HG02885 (cell line): ENCODE data around the gene ITGB4.

Experiments
- ATAC-seq: cut with Tn5 transposase; IDR thresholded peaks from one replicate; pipeline ENCODE4 v1.9.1; 2021; ENCODE audit warnings: mild to moderate bottlenecking; ENCODE audit not compliant: unreplicated experiment, poor library complexity

The ITGB4 gene

DNA sequence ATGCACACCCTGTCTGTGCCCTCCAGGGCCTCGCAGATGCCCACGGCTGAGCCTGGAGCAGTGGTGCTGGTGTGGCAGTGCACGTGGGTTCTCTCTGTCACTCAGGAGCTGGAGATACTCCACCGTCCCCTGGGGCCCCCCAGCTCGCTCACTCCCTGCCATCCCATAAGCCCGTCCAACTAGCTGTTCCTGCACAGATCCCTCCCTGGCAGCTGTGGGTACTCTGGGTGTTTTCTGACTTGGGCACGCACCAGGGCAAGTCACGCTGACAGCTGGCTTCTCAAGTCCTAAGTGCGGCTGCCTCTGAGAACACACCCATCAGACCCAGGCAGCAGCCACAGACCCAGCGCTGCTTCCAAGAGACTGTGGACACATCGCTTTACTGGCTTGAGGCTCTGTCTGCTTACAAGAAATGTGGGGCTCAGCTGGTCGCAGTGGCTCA is 25.4 kb upstream of the ITGB4 start:
- no peak for ATAC-seq

DNA sequence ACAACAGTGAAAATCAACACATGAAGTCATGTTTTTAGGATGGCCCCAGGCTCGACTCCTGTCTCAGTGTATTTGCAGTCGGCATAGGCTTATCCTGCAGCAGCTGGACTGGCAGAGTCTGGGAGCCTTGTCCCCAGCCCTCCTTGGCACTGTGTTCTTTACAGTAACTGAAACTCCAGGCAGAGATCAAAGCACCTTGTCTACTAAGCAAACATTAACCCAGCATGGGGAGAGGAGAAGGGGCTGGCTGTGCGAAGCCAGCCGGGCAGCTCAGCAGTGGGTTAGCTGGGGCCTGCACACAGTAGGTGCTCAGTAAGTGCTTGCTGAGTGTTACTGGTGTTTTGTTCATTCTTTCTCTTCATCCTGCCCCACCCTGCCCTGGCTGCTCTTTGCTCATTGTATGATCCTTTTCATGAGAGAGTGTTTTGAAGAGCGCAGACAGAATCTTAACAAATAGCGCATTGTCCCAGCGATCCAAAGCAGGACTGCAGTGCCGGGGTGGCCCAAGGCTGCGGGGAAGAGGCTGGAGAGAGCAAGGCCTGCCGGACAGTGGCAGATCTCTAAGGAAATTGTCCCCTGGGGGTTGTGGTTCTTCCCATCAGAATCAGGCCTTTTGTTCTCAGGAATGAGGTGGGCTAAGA is 23.5 kb upstream of the ITGB4 start:
- ATAC-seq = no peak

DNA sequence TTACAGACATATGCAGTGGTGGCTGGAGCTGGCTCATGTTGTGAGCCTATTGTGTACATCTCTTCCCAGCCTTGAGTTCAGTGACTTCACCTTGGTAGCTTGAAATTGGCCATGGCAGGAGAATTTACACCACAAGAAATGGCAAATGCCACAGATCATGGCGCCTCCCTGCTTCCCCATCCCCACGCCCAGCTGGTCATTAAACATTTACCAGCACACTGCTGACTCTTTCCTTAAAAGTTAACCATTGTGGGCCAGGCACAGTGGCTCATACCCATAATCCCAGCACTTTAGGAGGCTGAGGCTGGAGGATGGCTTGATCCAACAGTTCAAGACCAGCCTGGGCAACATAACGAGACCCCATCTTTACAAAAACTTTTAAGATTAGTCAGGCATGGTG is 22.6 kb upstream of the ITGB4 start:
- no peak for ATAC-seq

DNA sequence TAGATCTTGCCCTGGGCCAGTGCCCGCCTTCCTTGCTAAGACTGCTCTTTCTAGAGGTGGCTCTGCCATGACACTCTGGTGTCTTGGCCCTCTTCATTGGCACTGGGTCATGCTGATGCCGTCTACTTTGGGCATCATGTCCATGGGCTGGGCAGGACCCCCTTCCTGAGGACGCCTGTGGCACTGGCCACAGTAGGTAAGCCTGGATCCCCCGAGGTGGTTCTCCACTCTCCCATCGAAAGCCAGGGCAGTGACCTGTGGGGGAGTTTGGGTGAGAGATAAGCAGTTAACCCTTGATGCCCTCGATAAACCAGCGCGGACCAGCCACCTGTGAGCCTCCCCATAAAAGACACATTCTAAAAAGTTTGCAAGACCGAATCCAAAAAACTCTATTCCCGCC is 20.0 kb upstream of the ITGB4 start:
- no peak for ATAC-seq

DNA sequence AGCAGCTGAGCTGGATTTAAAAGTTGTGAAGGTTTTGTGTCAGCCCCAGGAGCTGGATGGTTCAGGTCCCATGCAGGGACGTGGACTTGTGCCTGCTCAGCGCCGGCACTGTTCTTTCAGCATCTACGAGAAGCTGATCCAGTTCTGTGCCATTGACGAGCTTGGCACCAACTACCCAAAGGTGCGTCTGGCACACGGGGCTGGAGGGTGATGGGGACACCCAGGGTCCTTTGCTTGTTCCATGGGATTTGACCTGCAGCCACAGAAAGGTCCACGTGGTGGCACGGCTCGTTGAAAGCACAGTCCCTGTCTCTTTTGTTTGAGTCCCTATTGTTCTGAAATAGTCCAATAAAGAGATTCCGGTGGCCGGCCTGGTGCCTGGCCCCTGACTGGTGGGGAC is 18.1 kb upstream of the ITGB4 start:
- ATAC-seq = no peak

DNA sequence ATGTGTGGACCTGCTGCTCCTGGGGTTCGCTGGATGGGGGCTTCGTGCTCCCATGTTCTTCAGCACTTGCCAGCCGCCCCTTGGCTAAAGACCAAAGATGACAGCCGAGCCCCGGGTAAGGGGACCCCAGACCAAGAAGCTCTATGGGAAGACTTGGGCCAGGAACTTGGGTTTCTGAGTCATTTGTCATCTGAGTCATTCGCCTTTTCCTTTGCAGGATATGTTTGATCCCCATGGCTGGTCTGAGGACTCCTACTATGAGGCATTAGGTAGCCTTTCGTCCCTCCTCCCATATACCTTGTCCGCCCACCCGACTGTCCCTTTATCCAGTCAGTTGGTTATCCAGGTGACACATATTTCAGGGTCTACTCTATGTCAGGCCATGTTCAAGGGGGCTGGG is 17.7 kb upstream of the ITGB4 start:
- no peak for ATAC-seq

DNA sequence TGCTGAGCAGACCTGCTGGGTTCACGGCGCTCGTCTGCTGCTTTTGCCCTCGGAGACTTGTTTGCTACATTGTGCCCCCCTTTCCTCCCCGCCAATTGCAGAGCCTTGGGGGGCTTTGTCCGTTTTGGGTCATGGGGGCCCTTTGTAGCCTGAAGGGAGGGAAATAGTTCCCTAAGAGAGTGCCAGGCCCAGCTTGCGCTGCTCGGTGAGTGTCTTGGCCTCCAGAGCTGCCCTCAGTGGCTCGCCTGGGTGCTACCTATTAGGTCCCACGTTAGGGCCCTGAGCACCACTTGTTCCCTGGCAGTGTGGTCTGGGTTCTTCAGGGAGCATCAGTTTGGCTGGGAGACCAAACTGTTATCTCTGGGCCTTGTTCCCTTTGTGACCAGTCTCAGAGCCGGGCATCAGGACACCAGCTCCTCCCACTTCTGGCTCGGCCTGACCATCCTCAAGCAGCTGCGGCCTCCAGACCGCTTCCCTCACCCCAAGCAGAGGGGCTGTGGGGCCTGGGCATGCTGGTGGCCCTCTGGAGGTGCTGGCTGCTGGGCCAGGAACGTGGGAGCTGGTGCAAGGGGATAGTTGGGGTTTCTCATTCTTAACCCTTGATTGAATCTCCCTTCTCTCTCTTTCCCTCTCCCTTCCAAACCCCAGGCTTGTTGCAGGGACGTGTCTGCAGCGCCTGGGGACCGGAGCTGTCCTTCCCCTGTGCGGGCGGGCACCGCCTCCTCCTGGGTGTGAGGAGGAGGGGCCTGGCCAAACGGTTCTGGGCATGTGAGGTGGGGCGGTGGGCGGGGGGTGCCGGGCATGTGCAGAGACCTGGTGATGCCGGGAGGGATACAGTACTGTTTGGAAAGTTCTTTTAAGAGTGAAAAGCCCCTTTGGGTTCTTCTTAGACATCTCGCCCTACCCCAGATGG is 16.0 kb upstream of the ITGB4 start:
- ATAC-seq = no peak

DNA sequence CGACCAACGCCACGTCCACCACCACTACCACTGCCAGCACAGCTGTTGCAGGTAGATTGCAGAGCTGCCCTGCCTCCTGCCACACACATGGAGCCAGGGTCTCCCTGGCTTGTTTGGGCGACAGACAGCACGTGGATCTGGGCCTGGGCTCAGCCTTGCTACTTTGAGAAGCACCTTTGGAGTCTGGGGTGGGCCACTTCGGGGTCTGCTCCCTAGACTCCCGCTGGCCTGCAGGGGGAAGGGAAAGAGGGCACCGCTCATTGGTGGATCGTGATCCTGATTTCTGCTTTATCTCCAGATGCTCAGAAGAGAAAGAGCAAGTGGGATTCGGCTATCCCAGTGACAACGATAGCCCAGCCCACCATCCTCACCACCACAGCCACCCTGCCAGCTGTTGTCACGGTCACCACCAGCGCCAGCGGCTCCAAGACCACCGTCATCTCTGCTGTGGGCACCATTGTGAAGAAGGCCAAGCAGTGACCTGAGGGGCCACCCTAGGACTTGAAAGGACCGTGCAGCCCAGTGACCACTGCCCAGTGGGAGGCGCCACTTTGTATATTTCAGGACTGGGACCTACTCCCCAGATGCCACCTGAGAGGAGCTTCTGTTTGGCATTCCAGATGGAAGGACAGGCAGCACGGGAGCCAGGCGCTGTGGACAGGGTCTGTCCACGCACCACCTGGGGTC is 15.1 kb upstream of the ITGB4 start:
- no peak for ATAC-seq

DNA sequence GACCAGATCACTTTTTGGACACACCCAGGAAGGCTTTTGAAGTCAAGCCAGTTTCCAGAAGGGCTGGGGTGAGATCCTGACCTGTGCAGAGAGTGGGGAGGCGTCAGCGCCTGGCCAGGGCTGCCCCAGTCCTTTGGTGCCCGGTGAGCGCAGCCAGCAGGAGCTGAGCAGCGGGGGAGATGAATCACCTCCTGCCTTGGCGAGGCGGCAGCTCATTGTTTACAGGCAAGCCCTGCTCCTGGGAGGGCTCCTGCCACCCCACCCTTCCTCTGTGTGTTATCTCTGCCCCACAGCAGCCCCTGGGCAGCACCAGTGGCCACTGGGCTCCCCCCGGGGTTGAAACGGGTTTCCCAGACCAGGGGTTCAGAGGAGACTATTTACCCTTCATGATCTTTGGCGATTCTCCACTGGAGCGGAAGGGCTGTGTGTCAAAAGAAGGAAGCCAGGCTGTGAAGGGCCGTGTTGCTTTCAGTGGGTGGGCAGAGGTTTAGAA is 14.1 kb upstream of the ITGB4 start:
- no peak for ATAC-seq

DNA sequence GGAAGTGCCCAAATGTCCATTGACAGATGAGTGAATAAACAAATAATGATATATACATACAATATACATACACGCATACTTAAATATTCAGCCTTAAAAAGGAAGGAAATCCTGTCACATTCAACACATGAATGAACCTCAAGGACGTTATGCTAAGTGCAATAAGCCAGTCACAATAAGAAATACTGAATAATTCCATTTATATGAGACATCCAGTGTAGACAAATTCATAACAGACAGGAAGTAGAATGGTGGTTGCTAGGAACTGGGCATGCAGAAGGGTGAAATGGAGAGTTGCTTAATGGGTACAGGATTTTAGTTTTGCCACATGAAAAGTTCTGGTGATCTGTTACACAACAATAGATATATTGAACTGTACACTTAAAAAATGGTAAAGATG is 8.8 kb upstream of the ITGB4 start:
- ATAC-seq = no peak

DNA sequence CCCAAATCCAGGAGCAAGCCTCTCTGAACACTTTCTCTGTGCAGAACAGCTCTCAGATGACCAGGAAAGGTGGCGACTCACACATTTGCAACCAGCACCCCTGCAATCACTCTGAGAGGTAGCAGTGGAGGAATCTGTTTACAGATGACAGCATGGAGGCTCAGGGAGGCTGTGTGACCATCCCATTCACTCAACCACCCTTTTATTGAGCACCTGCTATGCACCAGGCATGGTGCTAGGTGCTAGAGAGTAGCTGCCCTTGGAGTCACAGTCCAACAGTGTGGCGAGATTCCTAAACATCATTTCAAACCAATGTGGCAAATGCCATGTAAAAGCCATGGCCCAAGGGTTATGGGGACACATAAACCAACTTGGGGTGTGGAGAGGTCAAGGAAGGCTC is 1.5 kb upstream of the ITGB4 start:
- no peak for ATAC-seq

DNA sequence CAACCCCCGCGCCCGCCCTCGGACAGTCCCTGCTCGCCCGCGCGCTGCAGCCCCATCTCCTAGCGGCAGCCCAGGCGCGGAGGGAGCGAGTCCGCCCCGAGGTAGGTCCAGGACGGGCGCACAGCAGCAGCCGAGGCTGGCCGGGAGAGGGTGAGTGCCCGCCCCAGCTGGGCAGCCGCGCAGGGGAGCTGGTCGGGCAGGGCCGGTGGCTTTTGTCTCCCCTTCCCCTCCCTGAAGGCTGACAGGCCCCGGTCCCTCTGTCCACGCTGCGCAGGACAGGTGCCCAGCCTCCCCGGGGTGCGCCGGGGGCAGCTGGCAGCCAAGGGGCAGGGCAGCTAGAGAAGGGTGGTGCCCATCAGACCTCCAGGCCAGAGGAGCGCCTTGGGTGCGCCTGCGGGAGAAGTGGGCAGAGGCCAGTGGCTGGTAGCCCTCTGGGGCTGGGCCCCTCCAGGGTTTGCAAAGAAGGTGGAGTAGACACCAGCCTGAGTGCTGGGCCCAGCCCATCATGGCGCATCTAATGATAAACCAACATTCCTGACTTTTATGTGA is 278 bp downstream of the ITGB4 start:
- ATAC-seq = no peak

DNA sequence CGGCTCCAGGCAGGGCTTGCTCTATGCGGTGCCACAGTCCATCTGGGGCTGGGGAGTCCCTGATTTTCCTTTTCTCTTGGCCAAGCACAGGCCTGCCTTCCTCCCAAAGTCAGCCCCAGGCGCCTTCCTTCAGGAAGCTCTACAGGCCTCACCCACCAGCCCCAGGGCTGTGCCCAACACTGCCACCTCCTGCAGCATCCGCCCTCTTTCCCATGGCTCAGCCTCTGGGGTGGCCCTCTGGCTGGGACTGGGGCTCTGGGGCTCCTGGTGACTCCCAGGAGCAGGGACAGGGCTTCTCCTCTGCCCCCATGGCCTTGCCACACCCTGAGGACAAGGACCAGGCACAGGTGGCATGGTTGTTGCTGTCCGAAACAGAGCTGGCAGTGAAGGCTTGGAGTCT is 817 bp downstream of the ITGB4 start:
- no peak for ATAC-seq

DNA sequence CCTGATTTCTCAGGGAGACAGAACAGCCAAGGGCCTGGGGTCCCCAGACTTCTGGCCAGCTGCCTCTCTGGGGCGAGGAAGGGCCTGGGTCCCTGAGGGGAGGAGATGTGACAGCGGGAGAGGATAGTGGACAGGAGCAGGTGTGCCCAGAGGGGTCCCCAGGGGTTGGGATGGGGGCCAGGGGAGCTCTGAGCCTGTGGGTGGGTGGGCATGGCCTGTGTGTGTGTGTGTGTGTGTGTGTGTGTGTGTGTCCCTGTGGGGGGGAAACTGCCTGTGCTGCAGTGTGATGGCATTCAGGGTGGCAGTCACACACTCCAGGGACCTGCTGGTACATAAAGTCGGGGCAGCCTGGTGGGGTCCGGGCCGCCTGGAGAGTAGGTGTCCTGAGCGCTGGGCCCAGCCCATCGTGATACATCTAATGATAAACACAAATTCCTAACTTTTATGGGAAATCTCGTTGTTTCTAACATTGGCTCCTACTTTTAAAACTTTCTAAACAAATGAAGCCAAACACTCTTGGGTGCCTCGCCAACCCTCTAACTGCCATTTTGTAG is 1.4 kb downstream of the ITGB4 start:
- ATAC-seq = no peak

DNA sequence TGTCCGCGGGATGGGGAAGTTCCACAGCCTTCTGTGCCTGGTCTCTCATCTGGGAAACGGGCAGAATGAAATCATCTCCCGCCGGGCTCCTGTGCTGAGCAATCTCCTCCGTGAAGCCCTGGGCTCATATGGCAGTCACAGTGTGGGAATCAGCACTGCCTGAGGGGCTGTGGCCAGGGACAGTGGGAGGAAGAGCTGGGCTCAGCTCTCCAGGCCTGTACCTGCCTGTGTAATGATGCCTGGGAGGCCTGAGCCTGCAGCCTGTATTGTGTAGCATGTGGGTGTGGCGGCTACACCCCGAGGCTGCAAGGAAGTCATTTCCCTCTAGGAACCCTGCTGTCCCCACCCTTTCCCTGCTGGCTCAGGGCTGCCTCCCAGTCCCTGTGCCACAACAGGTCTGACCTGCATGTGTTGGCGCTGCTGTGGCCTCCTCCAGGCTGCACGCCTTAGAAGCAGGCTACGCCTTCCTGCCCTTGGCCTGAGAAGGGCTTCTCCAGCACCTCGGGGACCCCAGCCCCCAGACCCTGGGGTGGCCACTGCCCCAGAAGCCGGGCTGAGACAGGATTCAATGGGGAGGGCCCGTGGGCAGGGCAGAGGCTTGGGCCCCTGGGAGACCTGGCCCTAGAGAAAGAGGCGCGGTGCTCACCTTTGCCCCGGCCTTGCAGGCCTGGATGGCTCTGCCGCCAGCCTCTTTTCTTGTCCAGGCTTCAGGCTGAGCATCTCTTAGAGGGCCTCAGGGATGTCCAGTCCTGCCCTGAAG is 2.1 kb downstream of the ITGB4 start:
- ATAC-seq = no peak

DNA sequence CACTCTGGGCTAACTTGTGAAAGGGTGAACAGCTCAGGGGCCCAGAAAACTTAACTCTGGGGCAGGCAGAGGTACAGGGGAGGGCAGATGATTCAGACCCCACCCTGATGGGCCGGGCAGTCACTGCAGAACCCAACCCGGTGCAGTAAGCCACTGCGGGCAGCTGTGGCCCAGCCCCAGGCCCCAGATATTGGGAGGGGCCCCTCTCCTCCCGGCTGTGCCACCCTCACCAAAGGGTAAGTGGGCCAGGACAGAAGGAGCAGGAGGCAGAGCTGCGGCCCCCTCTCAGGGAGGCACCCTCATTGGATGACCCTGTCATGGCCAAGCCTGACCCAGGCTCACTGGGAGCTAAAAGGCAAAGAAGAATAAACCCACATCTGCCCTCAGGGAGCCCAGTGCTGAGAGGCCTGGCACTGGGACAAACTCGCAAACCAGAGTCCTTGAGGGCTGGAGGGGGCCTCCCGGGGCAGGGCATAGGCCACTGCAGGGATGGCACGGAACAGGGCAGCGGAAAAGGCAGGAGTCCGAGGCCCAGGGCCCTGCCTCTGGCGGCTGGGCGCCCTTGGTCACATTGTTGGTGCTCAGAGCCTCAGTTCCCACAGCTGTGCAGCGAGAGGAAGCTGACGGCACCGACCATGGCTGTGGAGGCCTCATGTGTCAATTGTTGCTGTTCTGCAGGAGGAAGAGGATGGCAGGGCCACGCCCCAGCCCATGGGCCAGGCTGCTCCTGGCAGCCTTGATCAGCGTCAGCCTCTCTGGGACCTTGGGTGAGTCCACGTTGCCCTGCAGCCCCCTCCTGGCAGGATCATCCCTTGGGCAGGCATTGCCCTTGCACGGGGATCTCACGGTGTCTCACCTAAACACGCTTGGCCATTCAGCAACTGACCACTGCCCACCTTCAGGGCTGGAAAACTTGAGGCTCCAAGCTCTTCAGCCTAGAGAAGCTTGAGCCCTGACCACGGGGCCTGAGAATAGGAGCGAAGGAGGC is 3.1 kb downstream of the ITGB4 start:
- no peak for ATAC-seq

DNA sequence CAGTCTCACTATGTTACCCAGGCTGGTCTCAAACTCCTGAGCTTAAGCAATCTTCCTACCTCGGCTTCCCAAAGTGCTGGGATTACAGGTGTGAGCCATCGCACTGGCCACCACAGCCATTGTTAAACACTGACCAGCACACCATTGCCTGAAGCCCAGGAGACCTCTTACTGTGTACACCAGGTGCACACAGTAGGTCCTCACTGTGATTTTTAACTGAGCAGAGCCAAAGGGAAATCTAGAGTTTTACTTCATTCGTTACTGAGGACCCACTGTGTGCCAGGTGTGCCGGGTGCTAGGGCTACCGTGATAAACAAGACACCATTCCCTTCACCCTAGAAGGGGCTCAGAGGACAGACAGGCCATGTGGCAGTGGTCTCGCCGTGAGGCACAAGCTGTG is 4.2 kb downstream of the ITGB4 start:
- no peak for ATAC-seq

DNA sequence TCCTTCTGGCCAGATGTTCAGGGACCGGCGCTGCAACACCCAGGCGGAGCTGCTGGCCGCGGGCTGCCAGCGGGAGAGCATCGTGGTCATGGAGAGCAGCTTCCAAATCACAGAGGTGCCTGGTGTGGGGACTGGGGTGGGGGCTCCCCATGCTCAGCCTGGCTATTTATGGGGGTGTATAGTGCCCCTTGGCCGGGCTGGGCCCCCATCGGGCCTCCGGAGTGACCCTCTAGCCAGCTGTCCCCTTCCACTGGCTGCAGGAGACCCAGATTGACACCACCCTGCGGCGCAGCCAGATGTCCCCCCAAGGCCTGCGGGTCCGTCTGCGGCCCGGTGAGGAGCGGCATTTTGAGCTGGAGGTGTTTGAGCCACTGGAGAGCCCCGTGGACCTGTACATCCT is 6.1 kb downstream of the ITGB4 start:
- no peak for ATAC-seq

DNA sequence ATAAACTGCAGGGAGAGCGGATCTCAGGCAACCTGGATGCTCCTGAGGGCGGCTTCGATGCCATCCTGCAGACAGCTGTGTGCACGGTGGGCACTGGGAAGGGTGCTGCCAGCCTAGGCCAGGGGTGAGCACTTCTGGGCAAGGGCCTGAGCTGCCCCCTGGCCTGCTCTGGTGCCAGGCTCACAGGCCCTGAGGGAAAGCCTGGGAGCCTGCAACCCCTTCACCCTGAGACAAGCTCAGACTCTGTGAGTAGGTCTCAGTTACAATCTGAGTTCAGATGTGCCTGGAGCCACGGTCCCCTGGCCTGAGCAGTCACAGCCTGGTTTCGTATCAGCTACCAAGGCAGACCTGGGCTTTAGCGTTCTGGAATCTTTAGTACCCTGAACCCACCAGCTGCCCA is 8.1 kb downstream of the ITGB4 start:
- no peak for ATAC-seq
